Gastrocnemius medialis (tissue), 4 donors: ENCODE measurements around the gene CYP4B1.

ENCODE experiments used
- POLR2A ChIP-seq, 2 donors: fragments of 450-650 bp; IDR thresholded peaks; one replicate each; pipeline ENCODE4 v1.6.1; 2017; ENCODE audit warnings: antibody characterized with exemption in 2 of 2, mild to moderate bottlenecking in 2 of 2, moderate library complexity in 2 of 2
- TF ChIP-seq, protein P1 (sequence below), 5 experiments: fragments of 450-650 bp in 3 of 5; fragments of 200-600 bp in 2 of 5; sonication (generic) in 2 of 5; IDR thresholded peaks in 4 of 5; conservative IDR thresholded peaks in 1 of 5; 1 replicate in 4 of 5; 2 replicates in 1 of 5; pipeline ENCODE4 v1.5.1; 2016 to 2019; ENCODE audit warnings: antibody characterized with exemption in 5 of 5, mild to moderate bottlenecking in 3 of 5, moderate library complexity in 3 of 5

GRCh38 chr1:46784666-46785065, 14.2 kb upstream of the CYP4B1 start:
- TF ChIP-seq, protein P1, sequence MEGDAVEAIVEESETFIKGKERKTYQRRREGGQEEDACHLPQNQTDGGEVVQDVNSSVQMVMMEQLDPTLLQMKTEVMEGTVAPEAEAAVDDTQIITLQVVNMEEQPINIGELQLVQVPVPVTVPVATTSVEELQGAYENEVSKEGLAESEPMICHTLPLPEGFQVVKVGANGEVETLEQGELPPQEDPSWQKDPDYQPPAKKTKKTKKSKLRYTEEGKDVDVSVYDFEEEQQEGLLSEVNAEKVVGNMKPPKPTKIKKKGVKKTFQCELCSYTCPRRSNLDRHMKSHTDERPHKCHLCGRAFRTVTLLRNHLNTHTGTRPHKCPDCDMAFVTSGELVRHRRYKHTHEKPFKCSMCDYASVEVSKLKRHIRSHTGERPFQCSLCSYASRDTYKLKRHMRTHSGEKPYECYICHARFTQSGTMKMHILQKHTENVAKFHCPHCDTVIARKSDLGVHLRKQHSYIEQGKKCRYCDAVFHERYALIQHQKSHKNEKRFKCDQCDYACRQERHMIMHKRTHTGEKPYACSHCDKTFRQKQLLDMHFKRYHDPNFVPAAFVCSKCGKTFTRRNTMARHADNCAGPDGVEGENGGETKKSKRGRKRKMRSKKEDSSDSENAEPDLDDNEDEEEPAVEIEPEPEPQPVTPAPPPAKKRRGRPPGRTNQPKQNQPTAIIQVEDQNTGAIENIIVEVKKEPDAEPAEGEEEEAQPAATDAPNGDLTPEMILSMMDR (IDR thresholded peaks at IDR 0.05 in 4 of 5, conservative IDR thresholded peaks at IDR 0.05 in 1 of 5): no peak
- TF ChIP-seq POLR2A (IDR thresholded peaks at IDR 0.05): no peak
